Hepatocyte (in vitro differentiated cells): ENCODE measurements around the gene PPP1R7. TPM values are rescaled to one million over a fixed set of nuclear protein-coding genes. Genes with fewer than 3 reads are reported as not detected.

ENCODE experiments used
- DNase-seq: peaks from one replicate; pipeline ENCODE4 v3.0.0-alpha.2; 2016; ENCODE audit warnings: low spot score
- H2AFZ ChIP-seq: fragments of 200-600 bp; sonication (generic); 2 replicates; pipeline ENCODE4 v1.6.0; 2016; ENCODE audit warnings: antibody characterized with exemption, mild to moderate bottlenecking
- H3K27ac ChIP-seq: fragments of 200-600 bp; sonication (generic); 2 replicates; pipeline ENCODE4 v1.5.1; 2016; ENCODE audit warnings: mild to moderate bottlenecking
- H3K27me3 ChIP-seq: fragments of 200-600 bp; sonication (generic); 2 replicates; pipeline ENCODE4 v1.6.1; 2016
- H3K36me3 ChIP-seq: fragments of 200-600 bp; sonication (generic); replicated peaks from 2 replicates; pipeline ENCODE4 v1.5.1; 2016; ENCODE audit warnings: low read depth; ENCODE audit not compliant: insufficient read depth
- H3K4me1 ChIP-seq: fragments of 200-600 bp; sonication (generic); 2 replicates; pipeline ENCODE4 v1.5.1; 2016; ENCODE audit warnings: mild to moderate bottlenecking, moderate library complexity; ENCODE audit not compliant: insufficient read depth
- H3K4me2 ChIP-seq: fragments of 200-600 bp; sonication (generic); 2 replicates; pipeline ENCODE4 v1.6.0; 2016
- H3K4me3 ChIP-seq: fragments of 200-600 bp; sonication (generic); 2 replicates; pipeline ENCODE4 v1.5.1; 2016; ENCODE audit warnings: mild to moderate bottlenecking
- H3K79me2 ChIP-seq: fragments of 200-600 bp; sonication (generic); 2 replicates; pipeline ENCODE4 v1.6.0; 2017; ENCODE audit warnings: mild to moderate bottlenecking
- H3K9me2 ChIP-seq: fragments of 200-600 bp; sonication (generic); replicated peaks from 2 replicates; pipeline ENCODE4 v1.6.0; 2017; ENCODE audit warnings: mild to moderate bottlenecking; ENCODE audit not compliant: insufficient read depth
- H3K9me3 ChIP-seq: fragments of 200-600 bp; sonication (generic); 2 replicates; pipeline ENCODE4 v1.5.1; 2016; ENCODE audit warnings: low read depth, mild to moderate bottlenecking
- H4K20me1 ChIP-seq: fragments of 200-600 bp; sonication (generic); 2 replicates; pipeline ENCODE4 v1.6.0; 2016; ENCODE audit warnings: mild to moderate bottlenecking; ENCODE audit not compliant: insufficient read depth, poor library complexity, severe bottlenecking
- CTCF ChIP-seq: fragments of 200-600 bp; sonication (generic); IDR thresholded peaks from 2 replicates; pipeline ENCODE4 v1.5.1; 2016; ENCODE audit warnings: antibody characterized with exemption, mild to moderate bottlenecking; ENCODE audit not compliant: poor library complexity
- EZH2 ChIP-seq: fragments of 200-600 bp; sonication (generic); IDR thresholded peaks from 2 replicates; pipeline ENCODE4 v1.6.1; 2016; ENCODE audit warnings: antibody characterized with exemption, mild to moderate bottlenecking, borderline replicate concordance
- EZH2phosphoT487 ChIP-seq: fragments of 200-600 bp; sonication (generic); IDR thresholded peaks from one replicate; pipeline ENCODE4 v1.6.1; 2018; ENCODE audit warnings: antibody characterized with exemption, mild to moderate bottlenecking, low read depth, moderate library complexity; ENCODE audit not compliant: unreplicated experiment, severe bottlenecking
- WGBS: methylation state at CpG from one replicate; pipeline ENCODE4 v1.1.6; 2016; ENCODE audit warnings: low lambda C conversion rate; ENCODE audit errors: missing lambda C conversion rate; 5-methylcytosine and 5-hydroxymethylcytosine counted together
- polyA plus RNA-seq: library from polyadenylated mRNA; unstranded; fragments of >200 nt; fragmentation: Nextera tagmentation; extraction: Ambion mirVana; gene quantifications from 2 replicates; pipeline ENCODE4 v1.2.1, GENCODE V29; 2016
- total RNA-seq: library from RNA; depleted of rRNA; stranded (reverse); fragments of >200 nt; gene quantifications from 2 replicates; pipeline ENCODE4 v1.2.3, GENCODE V29; 2014

The PPP1R7 gene
- total and polyA plus RNA-seq, 2 experiments from 2014 or later: 46.7 to 84.9 TPM

GRCh38 chr2:241151934-241152660 lies 1.8 kb downstream of the PPP1R7 start:
- no peaks in the 10 kb centered on the region for H3K36me3 ChIP-seq
- no peaks in the 10 kb centered on the region for H3K27me3 ChIP-seq
- no peak overlapping the region for H2AFZ ChIP-seq
- H3K9me3 ChIP-seq: no peaks in the 10 kb centered on the region
- no peak for TF ChIP-seq EZH2
- no peak for TF ChIP-seq EZH2phosphoT487
- TF ChIP-seq CTCF: no peak
- no peaks in the 10 kb centered on the region for H3K9me2 ChIP-seq
- no peak overlapping the region for H3K27ac ChIP-seq
- H4K20me1 ChIP-seq: no peaks in the 10 kb centered on the region
- H3K4me3 ChIP-seq: no peak overlapping the region
- H3K4me1 ChIP-seq: no peaks in the 10 kb centered on the region
- H3K79me2 ChIP-seq: peaks cover 8% of the 10 kb centered on the region
- H3K4me2 ChIP-seq: no peak overlapping the region
- 71% methylated on average over 8 of the region's 8 CpGs for WGBS
- no peak for DNase-seq

- H3K9me2 ChIP-seq: no peaks in the 10 kb centered on the region
- H3K79me2 ChIP-seq: peaks cover 6% of the 10 kb centered on the region
- no peak overlapping the region for H3K27ac ChIP-seq
- H3K4me1 ChIP-seq: no peaks in the 10 kb centered on the region
- TF ChIP-seq CTCF: no peak
- TF ChIP-seq EZH2: no peak
- TF ChIP-seq EZH2phosphoT487: no peak
- no peak overlapping the region for H3K4me2 ChIP-seq
- no peak overlapping the region for H2AFZ ChIP-seq
- H3K9me3 ChIP-seq: no peaks in the 10 kb centered on the region
- WGBS: 91% methylated on average over 7 of the region's 7 CpGs
- DNase-seq: no peak
- H3K4me3 ChIP-seq: no peak overlapping the region
- no peaks in the 10 kb centered on the region for H3K27me3 ChIP-seq
- H4K20me1 ChIP-seq: no peaks in the 10 kb centered on the region
- H3K36me3 ChIP-seq: no peaks in the 10 kb centered on the region
Measured at GRCh38 chr2:241153616-241154015, 3.3 kb downstream of the PPP1R7 start.

- WGBS: 97% methylated on average over 4 of the region's 4 CpGs
- H3K9me3 ChIP-seq: no peaks in the 10 kb centered on the region
Measured at GRCh38 chr2:241154915-241155314, 4.6 kb downstream of the PPP1R7 start.

More at GRCh38 chr2:241154915-241155314, 4.6 kb downstream of the PPP1R7 start:
- peaks cover 6% of the 10 kb centered on the region for H3K79me2 ChIP-seq
- no peaks in the 10 kb centered on the region for H3K4me1 ChIP-seq
- no peak for TF ChIP-seq EZH2
- TF ChIP-seq CTCF: no peak
- TF ChIP-seq EZH2phosphoT487: no peak
- no peak overlapping the region for H3K4me2 ChIP-seq
- no peak overlapping the region for H2AFZ ChIP-seq
- H3K36me3 ChIP-seq: no peaks in the 10 kb centered on the region
- H4K20me1 ChIP-seq: no peaks in the 10 kb centered on the region
- no peaks in the 10 kb centered on the region for H3K9me2 ChIP-seq
- H3K4me3 ChIP-seq: no peak overlapping the region
- no peak for DNase-seq
- no peaks in the 10 kb centered on the region for H3K27me3 ChIP-seq
- no peak overlapping the region for H3K27ac ChIP-seq
